Activated T-cell treated with anti-CD3 and anti-CD28 coated beads, Interleukin-2, amount 50 U/mL, for 72 hours (primary cell): Measurements from ENCODE around the gene LCOR. TPM values are rescaled to one million over a fixed set of nuclear protein-coding genes. Genes with fewer than 3 reads are reported as not detected.
A peak's percentile ranks its signal among the peaks of the same experiment; 100 is the strongest.

Experiments used
- ATAC-seq, 2 donors: fragments of 150-1000 bp; cut with Tn5 transposase; replicated peaks in 1 of 2; 2 replicates each; pipeline ENCODE4 v1.10.0; 2021; ENCODE audit warnings: moderate library complexity in 2 of 2, mild to moderate bottlenecking in 1 of 2
- DNase-seq, 2 donors: peaks; one replicate each; pipeline ENCODE4 v3.0.0; 2021 to 2022; ENCODE audit warnings: mixed read lengths in 1 of 2
- H3K27ac Mint-ChIP-seq: one replicate; pipeline ENCODE4 v1.8.0; 2022; ENCODE audit warnings: mild to moderate bottlenecking, moderate library complexity, mixed read lengths
- H3K27me3 Mint-ChIP-seq: one replicate; pipeline ENCODE4 v1.8.0; 2022; ENCODE audit warnings: low read depth, mixed read lengths
- H3K36me3 Mint-ChIP-seq, 2 donors: one replicate each; pipeline ENCODE4 v1.8.0; 2022; ENCODE audit warnings: mixed read lengths in 2 of 2, mild to moderate bottlenecking in 1 of 2; ENCODE audit not compliant: insufficient read depth in 2 of 2
- H3K4me1 Mint-ChIP-seq: one replicate; pipeline ENCODE4 v1.8.0; 2022; ENCODE audit warnings: low read depth, mixed read lengths
- H3K4me3 Mint-ChIP-seq, 2 donors: one replicate each; pipeline ENCODE4 v1.8.0; 2022; ENCODE audit warnings: mild to moderate bottlenecking in 2 of 2, mixed read lengths in 2 of 2, moderate library complexity in 2 of 2
- H3K9me3 Mint-ChIP-seq, 2 donors: one replicate each; pipeline ENCODE4 v1.8.0; 2022; ENCODE audit warnings: mixed read lengths in 2 of 2
- total RNA-seq, 2 donors: library from RNA; stranded (reverse); gene quantifications; one replicate each; pipeline ENCODE4 v1.2.3, GENCODE V29; 2022

Gene LCOR
- total RNA-seq, 2 donors from 2014 or later = 24.0 to 33.3 TPM

DNA sequence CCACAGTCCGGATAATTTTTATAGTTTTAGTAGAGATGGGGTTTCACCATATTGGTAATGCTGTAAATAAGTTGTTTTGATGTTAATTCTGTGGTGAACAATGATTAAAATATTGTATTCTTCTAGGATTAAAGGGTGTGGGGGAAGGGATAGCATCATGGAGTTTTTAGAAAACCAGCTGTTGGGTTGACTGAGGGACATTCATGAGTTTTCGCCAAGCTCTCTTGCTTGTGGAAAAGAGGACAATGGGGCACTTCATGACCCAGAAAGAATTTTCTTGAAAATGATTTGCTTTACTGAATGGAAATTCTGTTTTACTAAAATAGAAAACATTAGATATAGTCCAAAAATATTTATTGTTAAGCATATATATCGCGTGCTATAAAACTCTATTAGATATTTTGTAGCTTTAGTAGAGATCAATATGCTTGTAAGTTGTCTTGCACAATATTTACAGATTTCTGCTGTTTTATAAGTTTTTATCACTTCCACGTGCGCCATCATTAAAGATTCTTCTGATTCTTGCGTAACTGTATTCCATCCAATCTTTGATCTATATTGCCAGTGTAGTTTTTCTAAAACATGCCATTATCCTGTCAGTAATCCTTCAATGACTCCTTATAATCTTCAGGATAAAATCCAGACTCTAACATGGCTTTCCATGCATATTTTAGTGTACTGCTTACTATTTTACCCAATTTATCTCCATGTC, 41.8 kb downstream of the LCOR start:
- peak overlapping the region; percentile 28 for H3K27ac Mint-ChIP-seq
- DNase-seq = no peak
- peak overlapping the region in 1 of 2 donors; percentile 37 for H3K4me3 Mint-ChIP-seq
- H3K4me1 Mint-ChIP-seq = peaks cover 34% of the 10 kb centered on the region
- H3K27me3 Mint-ChIP-seq = no peaks in the 10 kb centered on the region
- peaks cover 0 to 1% of the 10 kb centered on the region in 2 donors for H3K36me3 Mint-ChIP-seq
- H3K9me3 Mint-ChIP-seq = no peaks in the 10 kb centered on the region
- ATAC-seq = no peak

DNA sequence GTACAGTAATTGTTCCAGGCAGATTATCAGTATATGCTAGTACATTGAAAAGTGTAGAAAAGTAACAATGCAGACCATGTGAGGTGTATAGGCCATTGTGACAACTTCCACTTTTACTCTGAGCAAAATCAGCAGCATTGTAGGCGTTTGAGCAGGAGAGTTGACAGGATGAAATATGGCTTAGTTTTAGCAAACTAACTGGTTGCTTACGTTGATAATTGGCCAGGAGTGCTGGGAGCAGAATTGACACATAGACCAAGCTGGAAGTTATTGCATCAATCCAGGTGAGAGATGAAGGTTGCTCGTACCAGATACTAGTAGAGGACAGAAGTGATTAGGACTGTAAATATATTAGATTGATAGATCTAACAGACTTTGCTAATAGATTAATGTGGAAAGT, 46.0 kb downstream of the LCOR start:
- Mint-ChIP-seq H3K4me3 (no peak overlapping the region), H3K9me3 (no peaks in the 10 kb centered on the region), H3K27ac (no peak overlapping the region), H3K27me3 (no peaks in the 10 kb centered on the region), H3K36me3 (peaks cover 0 to 1% of the 10 kb centered on the region in 2 donors), H3K4me1 (peaks cover 19% of the 10 kb centered on the region)
- DNase-seq (no peak), ATAC-seq (no peak)

DNA sequence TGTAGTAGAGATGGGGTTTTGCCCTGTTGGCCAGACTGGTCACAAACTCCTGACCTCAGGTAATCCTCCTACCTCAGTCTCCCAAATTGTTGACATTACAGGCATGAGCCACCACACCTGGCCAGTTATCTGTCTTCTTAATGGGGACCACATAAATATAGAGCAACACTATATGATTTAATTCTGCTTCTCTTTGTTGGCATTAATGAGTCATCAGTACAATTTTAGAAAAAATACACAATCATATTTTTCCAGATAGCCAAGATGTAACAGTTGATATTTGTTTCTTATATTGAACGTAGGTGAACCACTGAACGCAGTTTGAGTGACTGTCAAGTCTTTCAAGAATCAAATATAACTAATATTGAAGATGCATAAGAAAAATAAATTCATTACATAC, 48.5 kb downstream of the LCOR start:
- Mint-ChIP-seq H3K27ac (no peak overlapping the region), H3K27me3 (no peaks in the 10 kb centered on the region), H3K4me3 (no peak overlapping the region), H3K4me1 (peaks cover 12% of the 10 kb centered on the region), H3K36me3 (no peaks in the 10 kb centered on the region), H3K9me3 (no peaks in the 10 kb centered on the region)
- ATAC-seq = no peak
- no peak for DNase-seq

DNA sequence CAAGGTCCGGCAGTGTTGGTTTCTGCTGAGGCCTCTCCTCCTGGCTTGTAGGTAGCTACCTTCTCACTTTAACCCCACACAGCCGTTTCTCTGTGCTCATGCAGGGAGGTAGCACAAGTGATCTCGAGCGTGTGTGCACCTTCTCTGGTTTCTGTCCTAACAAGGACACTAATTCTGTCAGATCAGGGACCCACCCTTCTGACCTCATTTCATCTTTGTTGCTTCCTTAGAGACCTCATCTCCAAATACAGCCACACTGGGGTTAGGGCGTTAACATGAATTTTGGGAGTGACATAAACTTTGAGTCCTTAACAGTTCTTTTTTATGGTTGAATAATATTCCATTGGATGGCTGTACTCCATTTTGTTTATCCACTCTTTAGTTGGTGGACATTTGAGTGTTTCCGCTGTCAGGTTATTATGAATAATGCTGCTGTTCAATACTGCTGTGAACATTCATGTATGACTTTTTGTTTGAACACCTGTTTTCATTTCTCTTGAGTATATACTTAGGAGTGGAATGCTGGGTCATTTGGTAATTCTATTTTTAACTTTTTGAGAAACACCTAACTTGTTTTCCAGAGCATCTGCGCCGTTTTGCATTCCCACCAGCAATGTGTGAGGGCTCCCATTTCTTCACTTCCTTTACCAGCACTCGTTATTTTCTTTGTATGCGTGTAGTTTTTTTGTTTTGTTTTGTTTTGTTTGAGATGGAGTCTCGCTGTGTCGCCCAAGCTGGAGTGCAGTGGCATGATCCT, 57.5 kb downstream of the LCOR start:
- ATAC-seq (no peak), DNase-seq (no peak)
- H3K4me1 Mint-ChIP-seq = peaks cover 25% of the 10 kb centered on the region
- H3K9me3 Mint-ChIP-seq = peaks cover 0 to 11% of the 10 kb centered on the region in 2 donors
- H3K4me3 Mint-ChIP-seq = no peak overlapping the region
- peaks cover 15 to 29% of the 10 kb centered on the region in 2 donors for H3K36me3 Mint-ChIP-seq
- H3K27me3 Mint-ChIP-seq = no peaks in the 10 kb centered on the region
- no peak overlapping the region for H3K27ac Mint-ChIP-seq

DNA sequence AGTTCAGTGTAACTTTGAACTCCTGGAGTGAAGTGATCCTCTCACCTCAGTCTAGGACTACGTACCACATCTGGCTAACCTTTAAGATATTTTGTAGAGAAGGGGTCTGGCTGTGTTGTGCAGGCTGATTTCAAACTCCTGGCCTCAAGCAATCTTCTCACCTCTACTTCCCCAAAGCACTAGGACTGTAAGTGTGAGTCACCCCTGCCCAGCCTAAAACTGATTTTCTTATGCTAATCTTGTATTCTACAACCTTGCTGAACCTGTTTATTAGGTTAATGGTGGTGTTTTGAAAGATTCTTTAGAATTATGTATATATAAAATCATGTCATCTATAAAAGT, 58.0 kb downstream of the LCOR start:
- Mint-ChIP-seq H3K27me3 (no peaks in the 10 kb centered on the region), H3K27ac (no peak overlapping the region)

DNA sequence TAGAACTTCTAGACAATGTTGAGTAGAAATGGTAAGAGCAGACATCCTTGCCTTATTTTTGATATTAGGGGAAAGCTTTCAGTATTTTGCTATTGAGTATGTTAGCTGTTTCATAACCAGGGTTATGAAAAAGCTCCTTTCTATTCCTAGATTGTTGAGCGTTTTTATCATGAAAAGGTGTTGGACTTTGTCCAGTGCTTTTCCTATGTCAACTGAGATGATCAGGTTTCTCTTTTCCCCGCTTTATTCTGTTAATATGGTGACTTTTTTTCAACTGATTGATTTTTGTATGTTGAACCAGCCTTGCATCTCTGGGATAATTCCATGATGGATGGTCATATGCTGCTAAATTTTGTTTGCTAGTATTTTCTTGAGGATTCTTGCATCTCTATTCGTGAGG, 58.5 kb downstream of the LCOR start:
- Mint-ChIP-seq H3K36me3 (peaks cover 15 to 29% of the 10 kb centered on the region in 2 donors), H3K27ac (no peak overlapping the region), H3K4me1 (peaks cover 29% of the 10 kb centered on the region), H3K27me3 (no peaks in the 10 kb centered on the region), H3K9me3 (peaks cover 0 to 11% of the 10 kb centered on the region in 2 donors), H3K4me3 (no peak overlapping the region)
- ATAC-seq (no peak), DNase-seq (no peak)

More for the DNA sequence above, 58.0 kb downstream of the LCOR start:
- Mint-ChIP-seq H3K4me3 (no peak overlapping the region), H3K9me3 (peaks cover 0 to 11% of the 10 kb centered on the region in 2 donors), H3K4me1 (peaks cover 25% of the 10 kb centered on the region), H3K36me3 (peaks cover 15 to 29% of the 10 kb centered on the region in 2 donors)
- ATAC-seq (no peak), DNase-seq (no peak)

DNA sequence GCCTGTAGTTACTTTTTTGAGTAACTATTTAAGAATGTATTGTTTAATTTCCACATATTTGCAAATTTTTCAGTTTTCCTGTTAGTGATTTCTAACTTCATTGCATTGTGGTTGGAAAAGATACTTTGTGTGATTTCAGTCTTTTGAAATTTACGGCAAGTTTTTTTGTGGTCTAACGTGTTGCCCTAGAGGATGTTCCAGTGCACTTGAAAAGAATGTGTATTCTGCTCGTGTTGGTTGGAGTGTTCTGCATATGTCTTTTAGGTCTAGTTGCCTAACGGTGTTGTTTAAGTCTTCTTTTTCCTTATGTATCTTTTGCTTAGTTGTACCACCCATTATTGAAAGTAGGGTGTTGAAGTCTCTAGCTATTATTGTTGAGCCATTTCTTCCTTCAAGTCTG, 59.7 kb downstream of the LCOR start:
- Mint-ChIP-seq H3K4me1 (peaks cover 39% of the 10 kb centered on the region), H3K4me3 (peak overlapping the region; percentile 39 to 48), H3K9me3 (peaks cover 0 to 11% of the 10 kb centered on the region in 2 donors), H3K36me3 (peaks cover 13 to 21% of the 10 kb centered on the region in 2 donors), H3K27ac (no peak overlapping the region), H3K27me3 (no peaks in the 10 kb centered on the region)
- DNase-seq (no peak), ATAC-seq (peak in 1 of 2 donors; percentile 27)

DNA sequence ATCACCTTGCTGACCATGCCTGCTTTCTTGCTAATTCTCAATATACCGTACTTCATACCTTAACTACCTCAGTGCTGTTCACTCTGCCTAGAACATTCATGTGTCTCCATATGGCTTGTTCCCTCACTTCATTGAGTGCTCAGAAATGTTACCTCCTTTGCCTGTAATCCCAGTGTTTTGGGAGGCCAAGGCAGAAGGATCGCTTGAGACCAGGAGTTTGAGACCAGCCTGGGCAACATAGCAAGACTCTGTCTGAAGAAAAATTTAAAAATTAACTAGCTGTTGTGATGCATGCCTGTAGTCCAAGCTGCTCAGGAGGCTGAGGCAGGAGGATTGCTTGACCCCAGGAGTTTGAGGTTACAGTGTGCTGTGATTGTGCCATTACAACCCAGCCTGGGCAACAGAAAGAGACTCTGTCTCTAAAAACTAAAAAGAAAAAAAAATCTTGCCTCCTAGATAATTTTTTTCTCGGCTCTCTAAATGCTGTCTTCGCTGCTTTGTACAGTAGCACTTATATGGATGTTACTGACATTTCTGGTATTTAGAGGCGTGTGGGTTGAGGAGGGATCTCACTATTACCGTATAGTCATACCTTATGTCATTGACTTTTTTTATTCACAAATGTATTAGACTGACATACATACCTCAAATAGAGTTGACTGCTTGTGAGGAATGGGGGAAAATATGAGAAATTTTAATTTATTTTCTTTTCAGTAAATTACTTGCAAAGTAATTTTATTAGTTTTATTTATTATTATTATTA, 63.7 kb downstream of the LCOR start:
- Mint-ChIP-seq H3K4me1 (peaks cover 51% of the 10 kb centered on the region), H3K9me3 (peaks cover 0 to 8% of the 10 kb centered on the region in 2 donors), H3K27ac (no peak overlapping the region), H3K27me3 (no peaks in the 10 kb centered on the region), H3K4me3 (no peak overlapping the region), H3K36me3 (peaks cover 4 to 12% of the 10 kb centered on the region in 2 donors)
- DNase-seq = no peak
- ATAC-seq = no peak

DNA sequence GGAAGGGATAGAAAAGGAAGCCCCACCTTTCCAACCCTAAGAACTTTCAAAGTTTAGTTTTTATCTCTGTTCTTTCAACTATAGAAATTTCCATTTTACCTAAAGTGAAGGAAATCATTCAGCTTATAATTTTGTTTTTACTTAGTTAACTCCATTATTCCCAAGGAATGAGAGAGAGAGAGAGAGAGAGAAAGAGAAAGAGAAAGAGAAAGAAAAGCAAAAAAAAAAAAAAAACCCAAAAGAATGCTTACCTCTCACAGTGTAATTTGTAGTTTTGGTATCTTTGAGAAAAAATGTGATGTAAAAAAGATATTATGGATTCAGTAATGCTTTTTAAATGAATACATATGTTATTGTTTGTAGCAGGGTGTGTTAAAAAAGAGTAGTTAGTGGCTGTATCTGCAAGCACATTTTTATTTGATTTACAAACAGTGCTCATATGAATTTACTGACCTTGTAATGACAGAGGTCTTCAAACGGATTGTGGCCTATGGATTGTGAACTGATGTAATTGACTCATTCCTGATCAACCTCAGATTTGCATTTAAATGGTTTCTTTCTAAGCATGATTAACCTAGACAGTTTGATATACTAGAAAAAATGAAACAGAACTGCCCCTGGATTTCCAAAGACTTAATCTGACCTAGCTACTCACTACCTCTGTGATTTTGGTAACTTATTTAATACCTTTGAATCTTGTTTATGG, 64.9 kb downstream of the LCOR start:
- Mint-ChIP-seq H3K27ac (peak overlapping the region; percentile 88), H3K4me3 (peak overlapping the region; percentile 27 to 80), H3K36me3 (peaks cover under 1 to 13% of the 10 kb centered on the region in 2 donors), H3K4me1 (peaks cover 49% of the 10 kb centered on the region), H3K27me3 (no peaks in the 10 kb centered on the region), H3K9me3 (peaks cover 0 to 4% of the 10 kb centered on the region in 2 donors)
- DNase-seq (no peak), ATAC-seq (peak; percentile 79 to 96)

DNA sequence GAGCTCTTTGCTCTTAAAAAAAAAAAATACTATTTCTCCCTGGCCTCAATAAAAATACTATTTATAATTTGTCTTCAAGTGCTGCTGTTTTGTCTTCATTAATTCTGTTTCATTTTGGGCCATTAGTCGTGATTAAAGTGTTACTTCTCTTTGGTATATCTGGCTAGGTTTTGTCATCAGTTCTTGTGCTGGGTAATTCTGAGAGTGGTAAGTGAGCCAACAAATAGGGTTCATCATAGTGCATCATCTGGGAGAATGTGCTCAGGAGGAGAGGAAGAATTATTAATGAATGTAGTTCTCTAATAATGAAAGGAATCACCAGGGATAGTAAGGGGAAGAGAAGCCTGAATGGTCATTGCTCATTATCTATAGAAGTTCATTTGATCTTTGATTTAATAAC, 70.0 kb downstream of the LCOR start:
- no peaks in the 10 kb centered on the region for H3K9me3 Mint-ChIP-seq
- ATAC-seq (no peak), DNase-seq (no peak)
- H3K27me3 Mint-ChIP-seq = no peaks in the 10 kb centered on the region
- H3K4me3 Mint-ChIP-seq = peak overlapping the region in 1 of 2 donors; percentile 31
- H3K27ac Mint-ChIP-seq = no peak overlapping the region
- H3K4me1 Mint-ChIP-seq = peaks cover 52% of the 10 kb centered on the region
- H3K36me3 Mint-ChIP-seq = peaks cover 2 to 5% of the 10 kb centered on the region in 2 donors

DNA sequence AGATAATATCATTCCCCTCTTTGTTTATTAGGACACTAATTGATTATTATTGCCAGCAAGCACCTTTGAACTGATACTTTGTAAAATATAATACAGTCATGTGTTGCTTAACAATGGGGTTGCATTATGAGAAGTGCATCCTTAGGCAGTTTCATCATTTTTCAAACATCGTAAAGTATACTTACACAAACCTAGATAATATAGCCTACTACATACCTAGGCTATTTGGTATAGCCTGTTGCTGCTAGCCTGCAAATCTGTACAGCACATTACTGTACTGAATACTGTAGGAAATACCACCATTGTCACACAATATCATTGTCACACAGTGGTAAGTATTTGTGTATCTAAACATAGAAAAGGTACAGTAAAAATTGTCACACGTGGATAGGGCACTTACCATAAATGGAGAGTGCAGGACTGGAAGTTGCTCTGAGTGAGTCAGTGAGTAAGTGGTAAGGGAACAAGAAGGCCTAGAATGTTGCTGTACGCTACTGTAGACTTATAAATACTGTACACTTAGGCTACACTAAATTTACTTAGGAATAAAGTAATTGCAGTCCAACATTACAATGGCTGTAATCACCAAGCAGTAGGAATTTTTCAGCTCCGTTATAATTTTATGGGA, 70.7 kb downstream of the LCOR start:
- H3K4me3 Mint-ChIP-seq = no peak overlapping the region
- no peak for DNase-seq
- peak in 1 of 2 donors; percentile 56 for ATAC-seq
- peaks cover 2 to 5% of the 10 kb centered on the region in 2 donors for H3K36me3 Mint-ChIP-seq
- H3K4me1 Mint-ChIP-seq = peaks cover 45% of the 10 kb centered on the region
- H3K27me3 Mint-ChIP-seq = no peaks in the 10 kb centered on the region
- no peaks in the 10 kb centered on the region for H3K9me3 Mint-ChIP-seq
- H3K27ac Mint-ChIP-seq = no peak overlapping the region

DNA sequence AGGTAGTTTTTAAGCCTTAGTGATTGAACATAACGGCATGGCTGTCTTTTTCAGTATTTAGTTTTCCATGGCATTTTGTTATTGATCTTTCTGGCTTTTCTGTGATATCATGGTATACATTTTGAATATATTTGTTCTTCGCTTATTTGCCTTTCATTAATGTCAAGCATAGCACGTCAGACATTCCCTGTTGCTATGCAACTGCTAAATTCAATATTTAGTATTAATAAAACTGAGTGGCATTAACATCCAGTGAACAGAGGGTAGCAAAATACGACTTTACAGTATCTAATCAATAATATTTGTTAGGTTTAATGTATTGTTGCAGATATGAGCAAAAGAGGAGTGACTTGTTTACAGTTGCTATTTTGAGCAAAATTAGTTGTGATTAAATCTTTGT, 72.5 kb downstream of the LCOR start:
- H3K27me3 Mint-ChIP-seq = no peaks in the 10 kb centered on the region
- no peak for ATAC-seq

More for the DNA sequence above, 72.5 kb downstream of the LCOR start:
- Mint-ChIP-seq H3K9me3 (no peaks in the 10 kb centered on the region), H3K27ac (no peak overlapping the region), H3K4me3 (no peak overlapping the region), H3K36me3 (peaks cover 2 to 5% of the 10 kb centered on the region in 2 donors), H3K4me1 (peaks cover 32% of the 10 kb centered on the region)
- no peak for DNase-seq
